PC-3 (cell line): ENCODE measurements around the gene NCOA7. TPM values are rescaled to one million over a fixed set of nuclear protein-coding genes. Genes with fewer than 3 reads are reported as not detected.

Source experiments
- ATAC-seq: fragments of 200-7000 bp; cut with Tn5 transposase; 2 replicates; pipeline ENCODE4 v1.9.1; 2020; ENCODE audit warnings: mild to moderate bottlenecking, moderate library complexity
- BruUV-seq: library from RNA; stranded (reverse); fragments of 400-500 nt; replicated peaks from 2 replicates; lab custom pipeline; 2021; lab: Mats Ljungman, UMichigan
- CTCF ChIA-PET: fragments of 300-600 bp; sonication (Branson Sonifier 250); formaldehyde crosslinking; loops from one replicate; lab custom pipeline; 2022; ENCODE audit warnings: antibody characterized with exemption; lab: Charles Lee
- POLR2A ChIA-PET: fragments of 300-600 bp; sonication (Branson Sonifier 250); formaldehyde crosslinking; loops from one replicate; lab custom pipeline; 2022; ENCODE audit warnings: antibody characterized with exemption; ENCODE audit not compliant: unreplicated experiment; lab: Charles Lee
- DNase-seq: peaks from one replicate; pipeline ENCODE4 v3.0.0-alpha.2; 2015
- H2AFZ ChIP-seq: fragments of 300-600 bp; sonication (generic); 2 replicates; pipeline ENCODE4 v1.6.0; 2016; ENCODE audit warnings: antibody characterized with exemption, low read length
- H3F3A ChIP-seq: fragments of 300-600 bp; sonication (generic); one replicate; pipeline ENCODE4 v1.6.0; 2017; ENCODE audit warnings: antibody characterized with exemption, low read length, control low read depth, mild to moderate bottlenecking; ENCODE audit not compliant: unreplicated experiment
- H3K27ac ChIP-seq: fragments of 300-600 bp; sonication (generic); 2 replicates; pipeline ENCODE4 v1.5.1; 2016; ENCODE audit warnings: mild to moderate bottlenecking, low read length
- H3K27me3 ChIP-seq: fragments of 300-600 bp; sonication (generic); 2 replicates; pipeline ENCODE4 v1.6.1; 2016; ENCODE audit warnings: low read length, mixed read lengths
- H3K36me3 ChIP-seq: fragments of 300-600 bp; sonication (generic); 2 replicates; pipeline ENCODE4 v1.6.1; 2016; ENCODE audit warnings: low read depth, mixed run types, low read length, mixed read lengths
- H3K4me1 ChIP-seq: fragments of 300-600 bp; sonication (generic); 2 replicates; pipeline ENCODE4 v1.5.1; 2016; ENCODE audit warnings: low read length; ENCODE audit not compliant: insufficient read depth
- H3K4me2 ChIP-seq: fragments of 300-600 bp; sonication (generic); 2 replicates; pipeline ENCODE4 v1.6.0; 2016; ENCODE audit warnings: low read length
- H3K4me3 ChIP-seq: fragments of 300-600 bp; sonication (generic); 2 replicates; pipeline ENCODE4 v1.5.1; 2016; ENCODE audit warnings: mild to moderate bottlenecking, low read length, mixed read lengths
- H3K79me2 ChIP-seq: fragments of 300-600 bp; sonication (generic); 2 replicates; pipeline ENCODE4 v1.6.1; 2017; ENCODE audit warnings: low read length, mixed read lengths
- H3K9ac ChIP-seq: fragments of 300-600 bp; sonication (generic); 2 replicates; pipeline ENCODE4 v1.6.0; 2016; ENCODE audit warnings: mild to moderate bottlenecking, low read length
- H3K9me2 ChIP-seq: fragments of 300-600 bp; sonication (generic); replicated peaks from 2 replicates; pipeline ENCODE4 v1.6.1; 2016; ENCODE audit warnings: mixed run types, low read length, mixed read lengths
- H3K9me3 ChIP-seq: fragments of 300-600 bp; sonication (generic); 2 replicates; pipeline ENCODE4 v1.6.1; 2016; ENCODE audit warnings: low read length, mixed read lengths
- H4K20me1 ChIP-seq: fragments of 300-600 bp; sonication (generic); 2 replicates; pipeline ENCODE4 v1.6.1; 2016; ENCODE audit warnings: low read length, mixed read lengths
- EZH2 ChIP-seq: fragments of 300-600 bp; sonication (generic); IDR thresholded peaks from one replicate; pipeline ENCODE4 v1.6.1; 2017; ENCODE audit warnings: antibody characterized with exemption, mild to moderate bottlenecking, low read length; ENCODE audit not compliant: unreplicated experiment
- EZH2phosphoT487 ChIP-seq: fragments of 300-600 bp; sonication (generic); IDR thresholded peaks from 2 replicates; pipeline ENCODE4 v1.6.1; 2018; ENCODE audit warnings: mild to moderate bottlenecking, antibody characterized with exemption, low read length, borderline replicate concordance
- intact Hi-C: fragments of 100-400 bp; cut with micrococcal nuclease; formaldehyde crosslinking; loops from 2 replicates; pipeline ENCODE4 v1.9.0; 2023
- total RNA-seq: library from RNA; depleted of rRNA; stranded (reverse); fragments of >200 nt; gene quantifications from 2 replicates; pipeline ENCODE4 v1.2.3, GENCODE V29; 2014
- TF ChIP-seq, protein P1 (sequence below): fragments of 300-600 bp; sonication (generic); conservative IDR thresholded peaks from 2 replicates; pipeline ENCODE4 v1.5.1; 2017; ENCODE audit warnings: antibody characterized with exemption, low read depth, mild to moderate bottlenecking, low read length

NCOA7 gene
- total RNA-seq, 1 experiment from 2014 or later: 13.4 TPM

DNA sequence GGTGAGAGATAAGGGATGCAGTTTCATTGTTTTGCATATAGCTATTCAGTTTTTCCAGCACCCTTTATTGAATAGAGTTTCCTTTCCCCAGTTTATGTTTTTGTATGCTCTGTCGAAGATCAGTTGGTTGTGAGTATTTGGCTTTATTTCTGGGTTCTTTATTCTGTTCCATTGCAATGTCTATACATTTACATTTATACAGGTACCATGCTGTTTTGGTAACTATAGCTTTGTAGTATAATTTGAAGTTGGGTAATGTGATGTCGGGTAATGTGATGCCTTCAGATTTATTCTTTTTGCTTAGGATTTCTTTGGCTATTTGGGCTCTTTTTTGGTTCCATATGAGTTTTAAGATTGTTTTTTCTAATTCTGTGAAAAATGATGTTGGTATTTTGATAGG is 61.8 kb downstream of the NCOA7 start:
- BruUV-seq: no TSS peak

DNA sequence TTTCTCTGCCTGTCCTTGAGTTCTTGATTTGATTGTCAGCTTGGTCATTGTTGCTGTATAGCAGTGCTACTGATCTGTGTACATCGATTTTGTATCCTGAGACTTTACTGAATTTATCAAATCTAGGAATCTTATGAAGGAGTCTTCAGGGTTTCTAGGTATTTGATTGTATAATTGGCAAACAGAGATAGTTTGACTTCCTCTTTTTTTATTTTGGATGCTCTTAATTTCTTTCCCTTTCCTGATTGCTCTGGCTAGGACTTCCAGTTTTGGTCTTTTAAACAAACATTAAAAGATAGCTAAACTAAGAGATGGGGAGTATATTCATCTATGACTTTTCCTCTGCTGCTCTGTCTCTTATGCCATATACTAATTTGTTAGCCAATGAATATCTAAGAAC is 62.4 kb downstream of the NCOA7 start:
- Histone ChIP-seq H3K4me1 (no peaks in the 10 kb centered on the region), H3K4me3 (no peak overlapping the region), H4K20me1 (no peaks in the 10 kb centered on the region), H3K9me2 (no peaks in the 10 kb centered on the region), H3F3A (no peaks in the 10 kb centered on the region), H3K36me3 (no peaks in the 10 kb centered on the region), H3K4me2 (no peak overlapping the region), H3K9ac (no peak overlapping the region), H3K9me3 (no peaks in the 10 kb centered on the region), H3K27me3 (no peaks in the 10 kb centered on the region), H3K27ac (no peak overlapping the region), H2AFZ (no peak overlapping the region), H3K79me2 (no peaks in the 10 kb centered on the region)
- BruUV-seq: no TSS peak
- intact Hi-C loops: no loop called here
- ATAC-seq: no peak
- TF ChIP-seq, protein P1, sequence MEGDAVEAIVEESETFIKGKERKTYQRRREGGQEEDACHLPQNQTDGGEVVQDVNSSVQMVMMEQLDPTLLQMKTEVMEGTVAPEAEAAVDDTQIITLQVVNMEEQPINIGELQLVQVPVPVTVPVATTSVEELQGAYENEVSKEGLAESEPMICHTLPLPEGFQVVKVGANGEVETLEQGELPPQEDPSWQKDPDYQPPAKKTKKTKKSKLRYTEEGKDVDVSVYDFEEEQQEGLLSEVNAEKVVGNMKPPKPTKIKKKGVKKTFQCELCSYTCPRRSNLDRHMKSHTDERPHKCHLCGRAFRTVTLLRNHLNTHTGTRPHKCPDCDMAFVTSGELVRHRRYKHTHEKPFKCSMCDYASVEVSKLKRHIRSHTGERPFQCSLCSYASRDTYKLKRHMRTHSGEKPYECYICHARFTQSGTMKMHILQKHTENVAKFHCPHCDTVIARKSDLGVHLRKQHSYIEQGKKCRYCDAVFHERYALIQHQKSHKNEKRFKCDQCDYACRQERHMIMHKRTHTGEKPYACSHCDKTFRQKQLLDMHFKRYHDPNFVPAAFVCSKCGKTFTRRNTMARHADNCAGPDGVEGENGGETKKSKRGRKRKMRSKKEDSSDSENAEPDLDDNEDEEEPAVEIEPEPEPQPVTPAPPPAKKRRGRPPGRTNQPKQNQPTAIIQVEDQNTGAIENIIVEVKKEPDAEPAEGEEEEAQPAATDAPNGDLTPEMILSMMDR: no peak
- no peak for TF ChIP-seq EZH2
- CTCF ChIA-PET: no interaction called here
- POLR2A ChIA-PET: no interaction called here
- no peak for DNase-seq

More for the DNA sequence above, 61.8 kb downstream of the NCOA7 start:
- H3K27me3 ChIP-seq: no peaks in the 10 kb centered on the region
- no peak for TF ChIP-seq EZH2
- TF ChIP-seq, protein P1: no peak
- TF ChIP-seq EZH2phosphoT487: no peak
- no peaks in the 10 kb centered on the region for H3K9me2 ChIP-seq
- no peaks in the 10 kb centered on the region for H4K20me1 ChIP-seq
- no peaks in the 10 kb centered on the region for H3K79me2 ChIP-seq
- no peak overlapping the region for H3K9ac ChIP-seq
- H3K36me3 ChIP-seq: no peaks in the 10 kb centered on the region
- ChIA-PET POLR2A (no interaction called here), CTCF (no interaction called here)
- H2AFZ ChIP-seq: no peak overlapping the region
- no peak overlapping the region for H3K27ac ChIP-seq
- no peak overlapping the region for H3K4me3 ChIP-seq
- no peak overlapping the region for H3K4me2 ChIP-seq
- intact Hi-C loops: no loop called here
- H3K9me3 ChIP-seq: no peaks in the 10 kb centered on the region
- DNase-seq (no peak), ATAC-seq (no peak)
- no peaks in the 10 kb centered on the region for H3K4me1 ChIP-seq
- no peaks in the 10 kb centered on the region for H3F3A ChIP-seq

DNA sequence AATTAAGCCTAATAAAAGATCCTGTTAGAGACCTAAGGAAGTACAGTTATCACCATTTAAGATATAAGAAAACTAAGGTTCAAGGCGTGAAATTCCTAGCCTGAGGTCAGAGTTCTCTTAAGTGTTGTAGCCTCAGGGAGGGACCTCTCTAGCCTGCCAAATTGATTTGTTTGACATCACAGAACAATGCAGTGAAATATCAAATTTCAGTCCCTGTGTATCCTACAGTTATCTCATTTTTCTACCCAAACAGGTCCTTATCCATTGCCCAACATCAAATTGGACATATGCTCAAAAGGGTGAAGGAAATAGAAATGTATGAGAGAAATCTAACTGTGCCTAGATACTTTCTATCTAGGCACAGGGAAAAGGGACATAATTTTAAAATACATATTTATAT is 63.0 kb downstream of the NCOA7 start:
- Histone ChIP-seq H3K9me2 (no peaks in the 10 kb centered on the region), H2AFZ (no peak overlapping the region), H3K27me3 (no peaks in the 10 kb centered on the region), H3K4me2 (no peak overlapping the region), H3K36me3 (no peaks in the 10 kb centered on the region), H3K9ac (no peak overlapping the region), H3K27ac (no peak overlapping the region), H3F3A (no peaks in the 10 kb centered on the region), H3K9me3 (no peaks in the 10 kb centered on the region), H3K4me3 (no peak overlapping the region), H3K4me1 (no peaks in the 10 kb centered on the region), H3K79me2 (no peaks in the 10 kb centered on the region), H4K20me1 (no peaks in the 10 kb centered on the region)
- DNase-seq: no peak
- no peak for ATAC-seq
- POLR2A ChIA-PET: no interaction called here
- BruUV-seq: no TSS peak
- intact Hi-C loops: no loop called here
- CTCF ChIA-PET: no interaction called here
- TF ChIP-seq, protein P1: no peak
- TF ChIP-seq EZH2 (no peak), EZH2phosphoT487 (no peak)
